SK-N-SH treated with all-trans-retinoic acid at 6 μM for 48 hours (cell line): Measurements from ENCODE around the gene IQCN.
A peak's percentile ranks its signal among the peaks of the same experiment; 100 is the strongest.

Experiments
- ATAC-seq: fragments of 200-7000 bp; cut with Tn5 transposase; 3 replicates; pipeline ENCODE4 v1.9.1; 2020; ENCODE audit warnings: mild to moderate bottlenecking, moderate library complexity
- ARNTL ChIP-seq: fragments of 450-650 bp; formaldehyde crosslinking; IDR thresholded peaks from 2 replicates; pipeline ENCODE4 v1.5.0; 2020; ENCODE audit warnings: low read depth, mild to moderate bottlenecking, moderate library complexity, borderline replicate concordance
- CSDC2 ChIP-seq: fragments of 250-450 bp; sonication (Bioruptor Pico); IDR thresholded peaks from 2 replicates; pipeline ENCODE4 v1.5.0; 2020; ENCODE audit warnings: mild to moderate bottlenecking, moderate library complexity
- CSRNP3 ChIP-seq: fragments of 250-450 bp; sonication (Bioruptor Pico); IDR thresholded peaks from 2 replicates; pipeline ENCODE4 v1.5.1; 2021; ENCODE audit warnings: mild to moderate bottlenecking, moderate library complexity
- ESRRG ChIP-seq: fragments of 250-450 bp; sonication (Bioruptor Pico); IDR thresholded peaks from 2 replicates; pipeline ENCODE4 v1.6.1; 2021; ENCODE audit warnings: mild to moderate bottlenecking
- ISL1 ChIP-seq: fragments of 250-450 bp; sonication (Bioruptor Pico); IDR thresholded peaks from 2 replicates; pipeline ENCODE4 v2.1.2; 2022; ENCODE audit warnings: mild to moderate bottlenecking, moderate library complexity
- OSR1 ChIP-seq: fragments of 250-450 bp; sonication (Bioruptor Pico); IDR thresholded peaks from 2 replicates; pipeline ENCODE4 v1.8.0; 2022; ENCODE audit warnings: moderate library complexity, mild to moderate bottlenecking, inconsistent platforms
- PATZ1 ChIP-seq: fragments of 250-450 bp; sonication (Bioruptor Pico); IDR thresholded peaks from 2 replicates; pipeline ENCODE4 v1.8.0; 2020; ENCODE audit warnings: mild to moderate bottlenecking, moderate library complexity, borderline replicate concordance
- PPARA ChIP-seq: fragments of 250-450 bp; sonication (Bioruptor Pico); IDR thresholded peaks from 2 replicates; pipeline ENCODE4 v1.5.0; 2020; ENCODE audit warnings: mild to moderate bottlenecking, borderline replicate concordance
- RARB ChIP-seq: fragments of 250-450 bp; sonication (Bioruptor Pico); IDR thresholded peaks from 2 replicates; pipeline ENCODE4 v1.8.0; 2021; ENCODE audit warnings: mild to moderate bottlenecking, moderate library complexity
- TCF4 ChIP-seq: fragments of 250-450 bp; sonication (Bioruptor Pico); IDR thresholded peaks from 2 replicates; pipeline ENCODE4 v1.8.0; 2021; ENCODE audit warnings: mild to moderate bottlenecking, moderate library complexity, borderline replicate concordance
- TOX ChIP-seq: fragments of 250-450 bp; sonication (Bioruptor Pico); IDR thresholded peaks from 2 replicates; pipeline ENCODE4 v1.8.0; 2021; ENCODE audit warnings: mild to moderate bottlenecking, moderate library complexity, borderline replicate concordance
- TSHZ2 ChIP-seq: fragments of 250-450 bp; sonication (Bioruptor Pico); IDR thresholded peaks from 2 replicates; pipeline ENCODE4 v1.5.0; 2020; ENCODE audit warnings: mild to moderate bottlenecking, moderate library complexity
- ZC3H10 ChIP-seq: fragments of 250-450 bp; sonication (Bioruptor Pico); IDR thresholded peaks from 2 replicates; pipeline ENCODE4 v1.5.1; 2021; ENCODE audit warnings: mild to moderate bottlenecking, moderate library complexity
- ZNF565 ChIP-seq: fragments of 450-650 bp; formaldehyde crosslinking; conservative IDR thresholded peaks from 2 replicates; pipeline ENCODE4 v1.5.0; 2020; ENCODE audit warnings: low read depth, mild to moderate bottlenecking, moderate library complexity
- ZNF70 ChIP-seq: fragments of 450-650 bp; formaldehyde crosslinking; IDR thresholded peaks from 2 replicates; pipeline ENCODE4 v1.5.0; 2020; ENCODE audit warnings: mild to moderate bottlenecking, moderate library complexity
- TF ChIP-seq, protein P1 (sequence below): fragments of 250-450 bp; sonication (Bioruptor Pico); IDR thresholded peaks from 2 replicates; pipeline ENCODE4 v1.5.1; 2020; ENCODE audit warnings: low read depth, mild to moderate bottlenecking, moderate library complexity
- TF ChIP-seq, protein P2 (sequence below): fragments of 250-450 bp; sonication (Bioruptor Pico); IDR thresholded peaks from 2 replicates; pipeline ENCODE4 v1.8.0; 2021; ENCODE audit warnings: low read depth, mild to moderate bottlenecking, moderate library complexity, borderline replicate concordance

The IQCN gene

GRCh38 chr19:18297308-18297707 is 23.1 kb upstream of the IQCN start (continued):
- no peak for TF ChIP-seq TSHZ2
- TF ChIP-seq ARNTL (CRISPR knock-in tag): no peak

DNA sequence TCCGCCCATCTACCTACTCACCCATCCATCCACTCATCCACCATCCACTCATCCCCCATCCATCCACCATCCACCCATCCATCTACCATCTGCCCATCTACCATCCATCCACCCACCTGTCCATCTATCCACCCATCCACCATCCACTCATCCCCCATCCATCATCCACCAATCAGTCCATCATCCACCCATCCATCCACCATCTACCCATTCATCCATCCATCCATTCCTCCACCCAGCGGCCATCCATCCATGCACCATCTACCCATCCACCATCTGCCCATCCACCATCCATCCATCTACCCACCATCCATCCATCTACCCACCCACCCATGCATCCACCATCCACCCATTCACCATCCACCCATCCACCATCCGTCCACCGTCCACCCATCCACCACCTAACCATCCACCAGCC is 20.8 kb upstream of the IQCN start:
- TF ChIP-seq ESRRG: no peak
- TF ChIP-seq TCF4: no peak
- no peak for ATAC-seq

DNA sequence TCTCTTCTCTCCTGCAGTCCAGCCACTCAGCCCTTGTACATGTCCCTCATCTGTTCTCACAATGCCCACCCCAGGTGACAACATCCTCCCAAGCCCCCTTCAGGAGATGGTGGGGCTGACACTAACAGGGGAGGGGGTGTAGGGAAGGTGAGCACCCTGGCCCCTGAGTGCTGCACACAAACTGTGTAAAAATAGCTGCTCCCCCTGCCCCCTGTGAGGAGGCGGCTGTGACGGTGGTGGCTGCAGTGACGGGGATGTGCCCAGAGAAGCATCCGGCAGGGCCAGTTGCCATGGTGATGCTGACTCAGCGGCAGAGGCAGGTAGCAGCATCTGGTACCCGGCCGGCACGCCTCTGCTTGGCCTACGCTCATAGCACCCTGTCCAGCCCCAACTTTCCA is 20.2 kb upstream of the IQCN start:
- no peak for TF ChIP-seq RARB
- no peak for TF ChIP-seq CSRNP3
- no peak for TF ChIP-seq ZNF70 (CRISPR knock-in tag)
- TF ChIP-seq CSDC2 (CRISPR knock-in tag): no peak
- TF ChIP-seq, protein P1, sequence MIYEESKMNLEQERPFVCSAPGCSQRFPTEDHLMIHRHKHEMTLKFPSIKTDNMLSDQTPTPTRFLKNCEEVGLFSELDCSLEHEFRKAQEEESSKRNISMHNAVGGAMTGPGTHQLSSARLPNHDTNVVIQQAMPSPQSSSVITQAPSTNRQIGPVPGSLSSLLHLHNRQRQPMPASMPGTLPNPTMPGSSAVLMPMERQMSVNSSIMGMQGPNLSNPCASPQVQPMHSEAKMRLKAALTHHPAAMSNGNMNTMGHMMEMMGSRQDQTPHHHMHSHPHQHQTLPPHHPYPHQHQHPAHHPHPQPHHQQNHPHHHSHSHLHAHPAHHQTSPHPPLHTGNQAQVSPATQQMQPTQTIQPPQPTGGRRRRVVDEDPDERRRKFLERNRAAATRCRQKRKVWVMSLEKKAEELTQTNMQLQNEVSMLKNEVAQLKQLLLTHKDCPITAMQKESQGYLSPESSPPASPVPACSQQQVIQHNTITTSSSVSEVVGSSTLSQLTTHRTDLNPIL (CRISPR knock-in tag): no peak
- TF ChIP-seq, all 23 proteins: peak for 0
- ATAC-seq: no peak

GRCh38 chr19:18293642-18294466 is 19.6 kb upstream of the IQCN start:
- ATAC-seq: no peak

DNA sequence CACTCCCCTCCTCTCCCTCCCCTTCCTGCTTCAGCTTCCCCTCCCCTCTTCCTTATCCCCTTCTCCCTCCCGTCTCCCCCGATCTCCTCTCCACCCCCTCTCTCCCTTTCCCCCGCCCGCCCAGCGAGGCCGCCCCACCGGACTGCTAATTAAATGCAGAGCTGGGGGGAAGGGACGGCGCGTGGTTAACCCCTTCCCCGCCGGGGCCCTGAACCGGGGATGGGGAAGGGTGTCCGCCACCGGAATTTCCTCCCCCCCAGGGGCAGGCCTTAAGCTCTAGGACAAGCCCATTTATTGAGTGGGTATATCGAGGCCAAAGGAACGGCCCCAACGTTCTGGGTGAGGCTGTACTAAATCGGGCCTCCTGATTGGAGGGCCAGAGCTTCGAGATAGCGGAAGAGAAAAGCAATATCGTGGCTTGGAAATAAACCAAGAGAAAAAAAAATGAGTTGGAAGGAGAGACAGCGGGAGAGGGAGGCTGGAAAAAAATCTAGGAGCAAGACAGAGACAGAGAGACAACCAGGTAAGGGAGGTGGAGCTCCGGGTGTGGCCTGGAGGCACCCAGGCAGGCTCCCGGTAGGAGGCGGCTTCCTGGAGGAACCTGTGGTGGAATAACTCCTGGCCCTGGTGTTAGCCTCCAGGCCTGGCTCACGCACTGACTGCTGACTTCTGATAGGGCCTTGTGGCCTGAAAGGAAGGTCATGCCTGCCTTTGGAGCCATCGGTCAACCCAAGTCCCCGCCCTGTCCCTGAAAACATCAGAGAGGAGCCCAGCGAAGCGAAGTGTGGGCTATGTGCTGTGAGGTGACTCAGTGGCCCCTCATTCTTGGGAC is 18.8 kb upstream of the IQCN start:
- peak; percentile 59; the same call in 1 of the 2 replicates for TF ChIP-seq PATZ1 (CRISPR knock-in tag)
- TF ChIP-seq RARB: no peak
- TF ChIP-seq, protein P2, sequence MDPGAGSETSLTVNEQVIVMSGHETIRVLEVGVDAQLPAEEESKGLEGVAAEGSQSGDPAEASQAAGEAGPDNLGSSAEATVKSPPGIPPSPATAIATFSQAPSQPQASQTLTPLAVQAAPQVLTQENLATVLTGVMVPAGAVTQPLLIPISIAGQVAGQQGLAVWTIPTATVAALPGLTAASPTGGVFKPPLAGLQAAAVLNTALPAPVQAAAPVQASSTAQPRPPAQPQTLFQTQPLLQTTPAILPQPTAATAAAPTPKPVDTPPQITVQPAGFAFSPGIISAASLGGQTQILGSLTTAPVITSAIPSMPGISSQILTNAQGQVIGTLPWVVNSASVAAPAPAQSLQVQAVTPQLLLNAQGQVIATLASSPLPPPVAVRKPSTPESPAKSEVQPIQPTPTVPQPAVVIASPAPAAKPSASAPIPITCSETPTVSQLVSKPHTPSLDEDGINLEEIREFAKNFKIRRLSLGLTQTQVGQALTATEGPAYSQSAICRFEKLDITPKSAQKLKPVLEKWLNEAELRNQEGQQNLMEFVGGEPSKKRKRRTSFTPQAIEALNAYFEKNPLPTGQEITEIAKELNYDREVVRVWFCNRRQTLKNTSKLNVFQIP (CRISPR knock-in tag): 0 out of 2 replicates have a peak, but pooled peaks have one; percentile 60
- TF ChIP-seq, protein P1 (CRISPR knock-in tag): no peak
- TF ChIP-seq TCF4: peak; percentile 33; the same call in 1 of the 2 replicates
- ATAC-seq: peak; percentile 59

More at GRCh38 chr19:18293642-18294466, 19.6 kb upstream of the IQCN start:
- TF ChIP-seq TOX (CRISPR knock-in tag) (no peak), ZNF565 (CRISPR knock-in tag) (no peak), OSR1 (CRISPR knock-in tag) (no peak), CSRNP3 (no peak), TCF4 (no peak), ISL1 (CRISPR knock-in tag) (no peak), RARB (no peak), ESRRG (no peak), ZC3H10 (no peak), ARNTL (CRISPR knock-in tag) (no peak), PPARA (no peak)
- TF ChIP-seq, all 23 proteins: peak for 0
